NCI-H524 (cell line): ENCODE data around the gene DZIP3.

Experiments used
- DNase-seq, 2 experiments: peaks; one replicate each; lab custom pipeline; 2025; lab: John Stamatoyannopoulos, UW

The DZIP3 gene, protein sequence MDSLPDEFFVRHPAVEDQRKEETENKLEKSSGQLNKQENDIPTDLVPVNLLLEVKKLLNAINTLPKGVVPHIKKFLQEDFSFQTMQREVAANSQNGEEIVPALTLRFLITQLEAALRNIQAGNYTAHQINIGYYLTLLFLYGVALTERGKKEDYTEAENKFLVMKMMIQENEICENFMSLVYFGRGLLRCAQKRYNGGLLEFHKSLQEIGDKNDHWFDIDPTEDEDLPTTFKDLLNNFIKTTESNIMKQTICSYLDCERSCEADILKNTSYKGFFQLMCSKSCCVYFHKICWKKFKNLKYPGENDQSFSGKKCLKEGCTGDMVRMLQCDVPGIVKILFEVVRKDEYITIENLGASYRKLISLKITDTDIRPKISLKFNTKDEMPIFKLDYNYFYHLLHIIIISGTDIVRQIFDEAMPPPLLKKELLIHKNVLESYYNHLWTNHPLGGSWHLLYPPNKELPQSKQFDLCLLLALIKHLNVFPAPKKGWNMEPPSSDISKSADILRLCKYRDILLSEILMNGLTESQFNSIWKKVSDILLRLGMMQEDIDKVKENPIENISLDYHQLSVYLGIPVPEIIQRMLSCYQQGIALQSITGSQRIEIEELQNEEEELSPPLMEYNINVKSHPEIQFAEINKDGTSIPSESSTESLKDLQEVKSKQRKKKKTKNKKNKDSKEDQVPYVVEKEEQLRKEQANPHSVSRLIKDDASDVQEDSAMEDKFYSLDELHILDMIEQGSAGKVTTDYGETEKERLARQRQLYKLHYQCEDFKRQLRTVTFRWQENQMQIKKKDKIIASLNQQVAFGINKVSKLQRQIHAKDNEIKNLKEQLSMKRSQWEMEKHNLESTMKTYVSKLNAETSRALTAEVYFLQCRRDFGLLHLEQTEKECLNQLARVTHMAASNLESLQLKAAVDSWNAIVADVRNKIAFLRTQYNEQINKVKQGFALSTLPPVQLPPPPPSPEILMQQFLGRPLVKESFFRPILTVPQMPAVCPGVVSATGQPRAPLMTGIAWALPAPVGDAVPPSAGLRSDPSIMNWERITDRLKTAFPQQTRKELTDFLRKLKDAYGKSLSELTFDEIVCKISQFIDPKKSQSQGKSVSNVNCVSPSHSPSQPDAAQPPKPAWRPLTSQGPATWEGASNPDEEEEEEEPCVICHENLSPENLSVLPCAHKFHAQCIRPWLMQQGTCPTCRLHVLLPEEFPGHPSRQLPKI

DNA sequence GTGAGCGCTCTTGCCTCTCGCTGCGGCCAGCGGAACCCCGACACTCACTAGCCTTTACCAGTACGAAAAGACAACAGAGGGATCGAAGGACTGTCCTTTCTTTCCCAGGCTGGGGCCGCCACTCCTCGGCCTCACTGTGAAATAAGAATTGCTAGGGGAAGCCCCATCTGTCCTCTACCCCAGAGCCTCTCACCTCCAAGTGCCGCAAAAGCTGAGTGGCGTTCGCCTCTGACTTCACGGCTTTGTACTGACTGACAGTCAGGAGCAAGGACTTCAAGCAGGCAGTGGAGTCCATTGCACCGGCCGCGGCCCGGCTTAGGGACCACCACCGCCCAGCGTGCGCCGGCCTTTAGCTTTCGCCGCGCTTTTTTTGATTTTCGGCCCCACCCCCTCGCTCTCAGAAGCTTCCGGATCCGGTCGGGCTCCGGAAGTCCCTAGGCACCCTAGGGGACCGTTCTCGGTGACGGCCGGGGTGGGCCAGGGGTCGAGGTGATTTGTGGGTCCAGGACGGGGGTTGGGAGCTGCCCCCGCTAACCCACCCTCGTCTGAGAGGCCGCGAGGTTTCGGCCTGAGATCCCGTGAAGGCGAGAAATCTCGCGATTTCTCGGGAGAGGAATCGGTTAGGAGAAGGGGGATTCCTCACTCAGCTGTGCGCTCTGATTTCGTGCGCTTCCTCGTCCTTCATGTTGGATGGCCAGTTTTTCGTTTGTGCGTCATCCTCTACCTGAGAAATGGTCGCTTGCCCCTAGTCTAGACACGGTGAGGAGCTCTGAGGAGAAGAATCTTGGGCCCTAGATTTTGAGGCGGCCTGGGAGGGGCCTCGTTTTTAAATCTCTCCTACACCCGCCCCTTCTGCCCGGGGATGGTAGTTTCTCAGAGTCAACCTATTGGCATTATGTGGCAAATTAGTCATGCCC lies at the start of gene DZIP3, which contains the start of gene CIP2A:
Gene DZIP3 (plus strand): TSS at position 642 of the 917 bp plus-strand sequence. CDS start 15,685 bp downstream, outside the sequence.
Gene CIP2A (minus strand): TSS at position 358 of the 917 bp plus-strand sequence. CDS start 63 bp downstream, at position 295.
- peak; percentile 99 for DNase-seq

DNA sequence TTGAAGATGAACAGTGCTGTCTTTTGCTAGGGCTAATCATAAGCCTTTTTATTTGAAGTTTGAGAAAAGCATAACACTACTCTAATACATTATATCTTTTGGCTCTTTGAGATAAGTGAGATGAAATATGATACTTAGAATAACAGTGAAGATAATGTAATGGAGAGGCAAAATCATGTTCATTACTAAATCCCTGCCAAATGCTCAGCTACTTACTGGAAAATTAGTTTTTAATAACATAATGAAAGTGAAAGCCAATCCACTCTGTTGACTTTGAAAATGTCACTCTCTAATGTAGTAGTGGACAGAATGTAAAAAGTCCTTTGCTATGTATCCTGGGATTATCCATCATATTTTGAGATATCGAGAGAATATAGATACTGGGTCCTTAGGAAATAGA lies 43.3 kb upstream of the DZIP3 start:
- DNase-seq = peak; percentile 25 to 83

DNA sequence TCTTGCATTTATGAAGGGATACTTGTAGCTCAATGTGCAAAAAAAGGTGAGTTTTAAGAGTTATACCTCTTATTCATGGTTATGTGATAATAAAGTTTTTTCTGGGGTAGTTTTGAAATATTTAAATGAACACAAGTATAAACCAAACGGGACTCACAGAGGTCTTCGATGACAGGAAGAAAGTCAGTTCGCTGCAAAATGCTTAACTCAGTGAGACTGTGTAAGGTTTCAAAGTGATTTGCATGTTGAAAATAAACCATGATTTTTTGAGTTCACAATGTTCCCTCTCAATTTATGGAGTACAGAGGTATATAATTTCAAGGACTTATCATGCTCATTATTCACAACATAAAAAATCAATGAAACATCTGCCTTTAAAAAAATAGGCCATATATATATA lies 42.8 kb upstream of the DZIP3 start:
- no peak for DNase-seq

GRCh38 chr3:108548304-108548703 lies 41.2 kb upstream of the DZIP3 start:
- no peak for DNase-seq

- no peak for DNase-seq
These were observed 40.6 kb upstream of the DZIP3 start for GRCh38 chr3:108548886-108549285.

DNA sequence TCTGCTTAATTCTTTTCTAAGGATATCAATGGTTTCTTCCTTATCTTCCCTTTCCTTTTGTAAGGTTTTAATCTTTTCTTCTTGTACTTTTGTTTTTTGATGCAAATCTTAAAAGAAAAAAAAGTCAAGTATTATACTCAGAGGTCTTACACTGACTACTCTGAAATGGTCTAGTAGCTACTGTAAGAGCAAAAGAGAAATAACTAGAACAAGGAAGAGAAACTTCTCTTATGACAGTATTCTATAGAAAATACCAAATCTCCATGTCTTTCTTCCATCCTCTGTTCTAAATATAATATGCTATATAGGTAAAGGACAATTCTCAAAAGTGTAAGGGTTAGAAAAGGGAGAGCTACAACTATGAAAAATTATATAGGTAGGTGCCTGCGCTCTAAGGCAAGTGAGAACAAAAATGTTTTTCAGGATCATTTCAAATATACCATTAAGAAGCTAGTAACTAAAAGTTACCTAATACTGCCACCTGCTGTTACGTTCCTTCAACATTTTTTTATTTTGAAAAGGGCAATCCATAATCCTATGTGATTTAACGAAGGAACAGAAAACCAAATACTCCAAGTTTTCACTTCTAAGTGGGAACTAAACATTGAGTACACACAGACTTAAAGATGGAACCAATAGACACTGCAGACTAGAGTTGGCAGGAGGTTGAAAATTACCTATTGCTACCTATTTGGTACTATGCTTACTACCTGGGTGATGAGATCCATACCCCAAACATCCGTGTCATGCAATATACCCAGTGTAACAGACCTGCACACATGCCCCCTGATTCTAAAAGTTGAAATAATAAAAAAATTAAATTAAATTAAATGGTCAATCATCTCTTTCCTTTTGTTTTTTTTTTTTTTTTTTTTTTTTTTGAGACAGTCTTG lies 37.0 kb upstream of the DZIP3 start:
- peak in 1 of 2 experiments; percentile 62 for DNase-seq

- DNase-seq = no peak
These were observed 35.3 kb upstream of the DZIP3 start for GRCh38 chr3:108554229-108554628.

DNA sequence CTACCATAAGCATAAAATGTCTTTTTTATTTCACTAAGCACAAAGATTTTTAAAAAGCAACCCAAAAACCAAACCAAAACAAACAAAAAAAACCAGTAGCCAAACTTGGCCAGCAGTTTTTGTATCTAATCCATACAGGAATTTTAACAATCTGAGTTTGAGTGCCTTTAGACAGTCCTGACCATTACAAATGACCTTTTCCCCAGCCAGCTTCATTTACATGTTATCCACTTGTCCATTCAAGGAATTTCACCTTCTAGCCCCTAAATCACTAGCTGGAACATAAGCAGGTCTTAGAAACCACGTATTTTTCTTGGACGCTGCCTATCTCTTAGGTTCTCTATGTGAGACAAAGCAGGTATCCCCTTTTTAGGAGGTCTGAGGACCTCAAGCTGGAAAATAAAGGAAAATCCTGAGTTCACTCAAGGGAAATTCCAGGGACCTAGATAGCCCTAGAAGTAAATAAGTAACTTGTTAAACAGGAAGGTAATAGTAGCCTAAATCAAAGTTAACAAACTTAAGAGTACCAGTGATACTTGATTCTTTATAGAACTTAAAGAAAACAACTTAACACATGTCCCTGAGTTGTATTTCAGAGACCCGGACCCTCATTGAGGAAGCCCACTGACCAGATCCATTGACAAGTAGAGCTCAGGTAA lies 34.5 kb upstream of the DZIP3 start:
- DNase-seq = no peak

DNA sequence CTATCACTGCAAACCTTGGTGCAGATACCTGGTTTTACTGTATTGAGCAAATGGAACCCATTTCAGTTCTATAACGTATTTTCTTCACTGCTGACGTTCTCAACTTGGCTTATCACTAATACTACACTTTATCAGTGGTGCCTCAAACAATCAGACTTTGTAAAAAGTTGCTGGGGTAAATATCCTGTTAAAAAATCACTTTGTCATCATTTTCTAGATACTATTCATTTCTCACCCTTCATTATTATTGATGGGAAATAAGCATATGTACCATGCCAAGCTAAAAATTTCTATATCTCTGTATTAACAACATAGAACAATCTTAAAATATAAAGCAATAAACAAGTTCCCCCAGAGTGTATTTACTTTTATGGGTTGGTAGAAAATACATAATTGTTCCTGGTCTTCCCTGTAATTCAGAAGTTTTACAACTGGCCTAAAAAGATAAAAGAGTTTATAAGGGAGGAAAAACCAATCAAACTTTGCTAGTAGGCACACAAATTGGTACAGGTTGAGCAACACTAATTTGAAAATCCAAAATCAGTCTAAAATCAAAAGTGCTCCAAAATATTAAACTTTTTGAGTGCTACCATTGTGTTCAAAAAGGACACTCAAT lies 33.4 kb upstream of the DZIP3 start:
- DNase-seq = no peak

- DNase-seq = no peak
These were observed 27.0 kb upstream of the DZIP3 start for GRCh38 chr3:108562565-108562964.

DNA sequence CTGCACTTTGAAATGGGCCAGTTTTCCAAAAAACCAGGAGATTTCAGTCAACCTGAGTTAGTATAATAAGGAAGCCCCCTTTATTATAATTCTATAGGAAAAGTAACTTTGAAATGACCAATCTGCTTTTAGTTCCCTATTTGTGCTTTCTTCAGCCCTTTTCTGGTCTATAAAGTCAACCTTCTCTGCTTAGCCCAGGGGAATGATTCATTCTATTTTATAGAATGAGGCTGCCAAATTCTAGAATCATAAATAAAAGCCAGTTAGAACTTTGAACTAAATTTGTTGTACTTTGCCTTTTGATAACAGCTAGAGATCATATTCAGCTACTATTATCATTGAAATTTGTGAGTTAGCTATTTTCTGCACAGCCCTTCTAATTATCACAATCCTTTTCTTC lies 25.0 kb upstream of the DZIP3 start:
- peak in 1 of 2 experiments; percentile 22 for DNase-seq

- DNase-seq = no peak
These were observed 24.0 kb upstream of the DZIP3 start for GRCh38 chr3:108565506-108565905.

- DNase-seq = no peak
These were observed 22.9 kb upstream of the DZIP3 start for GRCh38 chr3:108566599-108566998.

GRCh38 chr3:108569336-108569735 lies 20.2 kb upstream of the DZIP3 start:
- peak; percentile 89 for DNase-seq

DNA sequence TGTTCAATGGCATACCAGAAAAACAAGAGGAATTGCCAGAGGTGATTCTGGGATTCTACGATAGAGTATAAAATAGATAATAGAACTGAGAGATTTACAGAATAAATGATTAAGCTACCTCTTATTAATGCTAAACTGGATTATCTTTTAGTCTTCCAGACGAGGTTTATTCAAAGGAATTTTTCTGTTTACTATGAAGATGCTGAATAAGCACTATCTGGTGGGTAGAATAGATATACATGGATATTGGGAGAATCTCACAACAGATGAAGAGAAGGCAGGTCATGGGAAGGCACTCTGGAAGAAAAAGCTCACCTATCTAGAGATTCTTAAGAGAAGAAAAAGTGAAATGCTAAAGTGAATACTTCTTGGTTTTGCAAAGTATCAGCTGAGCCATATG lies 11.5 kb upstream of the DZIP3 start:
- DNase-seq = no peak

- no peak for DNase-seq
These were observed 921 bp upstream of the DZIP3 start for GRCh38 chr3:108588601-108589000.

GRCh38 chr3:108589998-108590323 lies 439 bp downstream of the DZIP3 start:
- DNase-seq = no peak

- DNase-seq = no peak
These were observed 938 bp downstream of the DZIP3 start for GRCh38 chr3:108590460-108590859.

- DNase-seq = no peak
These were observed 5.8 kb downstream of the DZIP3 start for GRCh38 chr3:108595321-108595720.
